ENCODE measurements around the gene MX2.

The MX2 gene

GRCh38 chr21:41326414-41327080 is 35.3 kb upstream of the MX2 start:
- Mint-ChIP-seq H3K9me3 (no peaks in the 10 kb centered on the region), H3K4me1 (peaks cover 11% of the 10 kb centered on the region), H3K36me3 (no peaks in the 10 kb centered on the region), H3K27ac (no peak overlapping the region), H3K27me3 (peaks cover 7% of the 10 kb centered on the region), H3K4me3 (no peak overlapping the region)
- ATAC-seq: no peak

- H3K27ac Mint-ChIP-seq: no peak overlapping the region
- H3K4me1 Mint-ChIP-seq: peaks cover 6% of the 10 kb centered on the region
- H3K27me3 Mint-ChIP-seq: no peaks in the 10 kb centered on the region
- H3K4me3 Mint-ChIP-seq: no peak overlapping the region
- H3K9me3 Mint-ChIP-seq: peaks cover 3% of the 10 kb centered on the region
- no peaks in the 10 kb centered on the region for H3K36me3 Mint-ChIP-seq
- no peak for ATAC-seq
Observed at GRCh38 chr21:41327753-41328152, 34.1 kb upstream of the MX2 start.

DNA sequence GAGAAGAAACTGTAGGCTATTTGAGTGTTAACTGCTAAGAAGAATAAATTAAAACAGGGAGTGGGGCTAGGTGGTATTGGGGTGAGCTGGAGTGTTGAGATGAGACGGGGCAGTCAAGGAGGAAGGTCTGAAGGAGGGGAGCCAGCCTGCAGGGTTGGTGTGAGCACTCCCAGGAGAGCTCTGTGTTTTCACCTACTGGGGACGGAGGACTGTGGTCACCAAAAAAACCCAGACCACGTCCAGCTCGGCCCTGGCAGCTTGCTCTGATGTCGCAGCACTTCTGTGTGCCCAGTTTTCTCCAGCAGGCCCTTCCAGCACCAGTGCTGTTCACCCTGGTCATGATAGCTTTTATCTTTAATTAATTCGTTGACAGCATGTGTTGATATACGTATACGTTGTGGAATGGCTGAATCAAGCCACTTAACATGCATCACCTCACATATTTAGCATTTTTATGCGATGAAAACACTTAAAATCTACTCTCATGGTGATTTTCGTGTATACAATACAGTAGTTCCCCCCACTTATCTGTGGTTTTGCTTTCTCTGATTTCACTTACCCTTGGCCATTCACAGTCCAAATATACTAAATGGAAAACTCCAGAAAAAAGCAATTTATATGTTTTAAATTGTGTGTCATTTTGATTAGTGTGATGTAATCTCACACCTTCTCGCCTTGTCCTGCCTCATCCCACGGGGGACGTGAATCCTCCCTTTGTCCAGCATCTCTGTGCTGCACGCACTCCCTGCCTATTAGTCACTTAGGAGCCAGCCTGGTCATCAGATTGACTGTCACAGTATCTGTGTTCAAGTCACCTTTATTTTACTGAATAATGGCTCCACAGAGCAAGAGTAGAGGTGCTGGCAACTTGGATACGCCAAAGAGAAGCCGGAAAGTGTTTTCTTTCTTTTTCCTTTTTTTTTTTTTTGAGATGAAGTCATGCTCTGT is 32.9 kb upstream of the MX2 start:
- ATAC-seq: no peak
- Mint-ChIP-seq H3K36me3 (peaks cover 6% of the 10 kb centered on the region), H3K27me3 (no peaks in the 10 kb centered on the region), H3K4me3 (no peak overlapping the region), H3K9me3 (peaks cover 7% of the 10 kb centered on the region), H3K4me1 (peaks cover 6% of the 10 kb centered on the region), H3K27ac (no peak overlapping the region)

DNA sequence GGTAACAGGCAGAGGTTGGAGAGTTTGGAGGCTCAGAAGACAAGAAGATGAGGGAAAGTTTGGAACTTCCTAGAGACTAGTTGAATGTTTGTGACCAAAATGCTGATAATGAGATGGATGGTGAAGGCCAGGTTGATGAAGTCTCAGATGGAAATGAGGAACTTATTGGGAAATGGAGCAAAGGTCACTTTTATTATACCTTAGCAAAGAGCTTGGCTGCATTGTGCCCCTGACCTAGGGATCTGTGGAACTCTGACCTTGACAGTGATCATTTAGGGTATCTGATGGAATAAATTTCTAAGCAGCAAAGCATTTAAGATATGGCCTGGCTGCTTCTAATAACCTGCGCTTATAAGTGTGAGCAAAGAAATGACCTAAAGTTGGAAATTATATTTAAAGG is 28.1 kb upstream of the MX2 start:
- Mint-ChIP-seq H3K27me3 (no peaks in the 10 kb centered on the region), H3K4me3 (no peak overlapping the region), H3K36me3 (peaks cover 6% of the 10 kb centered on the region), H3K4me1 (no peaks in the 10 kb centered on the region), H3K27ac (no peak overlapping the region), H3K9me3 (peaks cover 7% of the 10 kb centered on the region)
- no peak for ATAC-seq

DNA sequence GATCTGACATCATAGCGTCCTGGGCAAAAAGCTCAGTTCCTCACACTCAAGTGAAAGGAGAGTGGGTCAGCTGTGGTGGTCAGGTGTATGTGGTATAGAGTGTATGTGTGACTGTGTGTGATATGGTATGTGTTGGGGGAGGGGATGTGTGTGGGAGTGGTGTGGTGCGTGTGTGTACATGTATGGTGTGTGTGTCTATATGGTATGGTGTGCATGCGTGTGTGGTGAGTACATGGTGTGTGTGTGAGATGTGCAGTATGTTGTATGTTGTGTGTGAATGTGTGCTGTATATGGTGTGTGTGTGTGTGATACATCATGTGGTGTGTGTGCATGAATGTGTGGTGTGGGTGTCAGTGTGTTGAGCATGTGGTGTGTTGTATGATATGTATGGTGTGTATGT is 24.3 kb upstream of the MX2 start:
- no peak for ATAC-seq
- peaks cover 7% of the 10 kb centered on the region for H3K27me3 Mint-ChIP-seq
- H3K9me3 Mint-ChIP-seq: peaks cover 11% of the 10 kb centered on the region
- no peak overlapping the region for H3K4me3 Mint-ChIP-seq
- no peak overlapping the region for H3K27ac Mint-ChIP-seq
- H3K4me1 Mint-ChIP-seq: no peaks in the 10 kb centered on the region
- peaks cover 6% of the 10 kb centered on the region for H3K36me3 Mint-ChIP-seq

- Mint-ChIP-seq H3K4me1 (no peaks in the 10 kb centered on the region), H3K36me3 (peaks cover 4% of the 10 kb centered on the region), H3K9me3 (peaks cover 9% of the 10 kb centered on the region), H3K27ac (no peak overlapping the region), H3K27me3 (peaks cover 7% of the 10 kb centered on the region), H3K4me3 (no peak overlapping the region)
- ATAC-seq: no peak
Observed at GRCh38 chr21:41338455-41338854, 23.4 kb upstream of the MX2 start.

DNA sequence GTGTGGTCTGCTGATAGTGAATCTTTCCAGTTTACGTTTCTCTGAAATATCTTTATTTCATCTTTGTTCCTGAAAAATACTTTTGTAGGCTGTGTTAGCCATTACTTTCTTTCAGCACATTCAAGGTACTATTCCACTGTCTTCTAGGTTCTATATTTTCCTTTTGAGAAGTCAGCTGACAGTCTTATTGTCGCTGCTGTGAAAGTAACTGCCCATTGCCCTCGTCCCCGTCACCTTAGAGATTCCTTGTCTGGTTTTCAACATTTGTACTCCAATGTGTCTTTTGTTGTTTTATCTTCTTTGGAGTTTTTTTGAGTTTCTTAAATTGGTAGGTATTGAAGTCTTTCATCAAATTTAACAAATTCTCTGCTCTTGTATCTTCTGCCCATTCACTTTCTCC is 19.8 kb upstream of the MX2 start:
- Mint-ChIP-seq H3K27me3 (peaks cover 21% of the 10 kb centered on the region), H3K4me3 (no peak overlapping the region), H3K36me3 (no peaks in the 10 kb centered on the region), H3K27ac (no peak overlapping the region), H3K9me3 (peaks cover 6% of the 10 kb centered on the region), H3K4me1 (no peaks in the 10 kb centered on the region)
- ATAC-seq: no peak

DNA sequence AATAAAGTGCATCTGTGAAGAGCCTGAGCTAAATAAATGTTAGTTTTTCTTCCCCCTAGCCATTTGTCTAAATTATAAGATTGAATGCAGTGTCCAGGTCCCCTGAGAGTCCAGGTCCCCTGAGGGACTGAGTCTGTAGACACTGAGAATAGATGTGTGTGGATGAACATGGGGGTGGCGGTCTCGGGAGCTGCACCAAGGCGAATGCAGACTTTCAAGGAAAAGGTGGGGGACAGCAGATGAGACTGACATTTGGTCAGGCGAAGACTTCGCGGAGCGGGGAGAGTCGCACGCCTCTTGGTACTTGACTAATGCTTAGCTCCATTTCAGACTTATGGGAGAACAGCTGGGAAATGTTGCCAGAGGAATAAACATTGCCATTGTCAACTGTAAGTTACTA is 17.7 kb upstream of the MX2 start:
- H3K4me1 Mint-ChIP-seq: no peaks in the 10 kb centered on the region
- H3K36me3 Mint-ChIP-seq: no peaks in the 10 kb centered on the region
- peaks cover 6% of the 10 kb centered on the region for H3K9me3 Mint-ChIP-seq
- ATAC-seq: no peak
- no peak overlapping the region for H3K27ac Mint-ChIP-seq
- H3K4me3 Mint-ChIP-seq: no peak overlapping the region
- peaks cover 26% of the 10 kb centered on the region for H3K27me3 Mint-ChIP-seq

DNA sequence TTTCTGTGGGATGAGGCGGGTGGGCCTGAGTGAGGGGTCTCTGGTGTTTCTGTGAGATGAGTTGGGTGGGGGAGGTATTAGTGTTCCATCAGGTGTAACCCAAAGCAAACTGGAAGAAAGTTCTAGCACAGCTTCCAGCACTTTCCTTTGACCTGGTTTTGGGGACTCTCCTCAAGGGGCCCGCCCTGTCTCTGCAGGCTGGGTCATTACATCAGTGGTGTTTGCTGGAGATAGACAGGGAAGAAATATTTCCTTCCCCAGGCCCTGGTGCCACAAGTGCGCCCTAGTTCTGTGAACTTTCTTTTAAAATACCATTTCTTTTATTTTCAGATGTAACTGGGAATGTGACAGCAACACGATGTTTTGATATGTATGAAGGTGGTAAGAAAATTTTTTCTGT is 16.5 kb upstream of the MX2 start:
- Mint-ChIP-seq H3K4me1 (no peaks in the 10 kb centered on the region), H3K4me3 (no peak overlapping the region), H3K27me3 (peaks cover 32% of the 10 kb centered on the region), H3K36me3 (no peaks in the 10 kb centered on the region), H3K9me3 (peaks cover 6% of the 10 kb centered on the region), H3K27ac (no peak overlapping the region)
- ATAC-seq: no peak

- H3K36me3 Mint-ChIP-seq: no peaks in the 10 kb centered on the region
- H3K4me3 Mint-ChIP-seq: no peak overlapping the region
- H3K27ac Mint-ChIP-seq: no peak overlapping the region
- no peaks in the 10 kb centered on the region for H3K4me1 Mint-ChIP-seq
- H3K9me3 Mint-ChIP-seq: peaks cover 6% of the 10 kb centered on the region
- H3K27me3 Mint-ChIP-seq: peaks cover 40% of the 10 kb centered on the region
- ATAC-seq: no peak
Observed at GRCh38 chr21:41345934-41346685, 15.7 kb upstream of the MX2 start.

- no peak for ATAC-seq
- Mint-ChIP-seq H3K9me3 (peaks cover 6% of the 10 kb centered on the region), H3K4me3 (no peak overlapping the region), H3K27ac (no peak overlapping the region), H3K36me3 (no peaks in the 10 kb centered on the region), H3K4me1 (no peaks in the 10 kb centered on the region), H3K27me3 (peaks cover 40% of the 10 kb centered on the region)
Observed at GRCh38 chr21:41346758-41347157, 15.1 kb upstream of the MX2 start.

- Mint-ChIP-seq H3K4me3 (no peak overlapping the region), H3K27ac (no peak overlapping the region), H3K9me3 (no peaks in the 10 kb centered on the region), H3K4me1 (no peaks in the 10 kb centered on the region), H3K36me3 (no peaks in the 10 kb centered on the region), H3K27me3 (peaks cover 33% of the 10 kb centered on the region)
- no peak for ATAC-seq
Observed at GRCh38 chr21:41348434-41348833, 13.4 kb upstream of the MX2 start.

- H3K4me1 Mint-ChIP-seq: no peaks in the 10 kb centered on the region
- ATAC-seq: no peak
- peaks cover 29% of the 10 kb centered on the region for H3K27me3 Mint-ChIP-seq
- no peaks in the 10 kb centered on the region for H3K36me3 Mint-ChIP-seq
- H3K27ac Mint-ChIP-seq: no peak overlapping the region
- H3K4me3 Mint-ChIP-seq: no peak overlapping the region
- no peaks in the 10 kb centered on the region for H3K9me3 Mint-ChIP-seq
Observed at GRCh38 chr21:41349126-41349525, 12.7 kb upstream of the MX2 start.

GRCh38 chr21:41349619-41350390 is 12.0 kb upstream of the MX2 start:
- Mint-ChIP-seq H3K36me3 (no peaks in the 10 kb centered on the region), H3K27me3 (peaks cover 24% of the 10 kb centered on the region), H3K4me3 (no peak overlapping the region), H3K9me3 (no peaks in the 10 kb centered on the region), H3K4me1 (no peaks in the 10 kb centered on the region), H3K27ac (no peak overlapping the region)
- no peak for ATAC-seq
